Measurements from ENCODE around the gene ATL3.
A peak's percentile ranks its signal among the peaks of the same experiment; 100 is the strongest.

The ATL3 gene

GRCh38 chr11:63598556-63598955, 72.6 kb downstream of the ATL3 start:
- no peak for TF ChIP-seq CTCF (IDR thresholded peaks at IDR 0.05; ENCODE audit: control extremely low read depth, extremely low read depth, low read depth, missing control alignments)
- no peak for DNase-seq (ENCODE audit: extremely low spot score)
- POLR2A ChIA-PET = no interaction called here
- CTCF ChIA-PET = no interaction called here

- CTCF ChIA-PET = interaction anchor here (1.9 kb wide), 1 partner anchor 28 kb away, joined by 3 read pairs; no protein-coding TSS in a partner anchor
- no peak for DNase-seq (ENCODE audit: extremely low spot score)
- POLR2A ChIA-PET = no interaction called here
- no peak for TF ChIP-seq CTCF (IDR thresholded peaks at IDR 0.05; ENCODE audit: control extremely low read depth, extremely low read depth, low read depth, missing control alignments)
Observed at GRCh38 chr11:63595296-63595695, 75.9 kb downstream of the ATL3 start.

DNA sequence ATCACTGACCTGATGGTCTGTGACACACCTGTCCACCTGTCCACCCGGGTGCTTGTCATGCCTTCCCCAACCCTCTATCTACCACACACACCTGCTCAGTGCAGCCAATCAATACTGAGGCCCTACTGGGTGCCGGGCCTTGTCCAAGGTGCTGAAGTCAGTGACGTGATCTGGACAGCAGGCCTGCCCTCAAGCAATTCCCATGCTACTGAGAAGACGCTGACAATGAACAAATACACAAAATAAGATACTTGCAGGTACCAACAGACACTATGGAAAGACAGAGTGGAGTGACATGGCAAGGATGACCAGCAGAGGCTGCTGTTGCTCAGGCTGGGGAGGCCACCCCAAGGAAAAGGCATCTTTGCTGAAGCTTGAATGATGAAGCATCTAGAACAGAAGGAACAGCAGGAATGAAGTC, 78.2 kb downstream of the ATL3 start:
- ChIA-PET CTCF (interaction anchor here (0.7 to 2.6 kb wide), 4 partner anchors 8 to 36 kb away, joined by 3 to 9 read pairs (median 3); no protein-coding TSS in a partner anchor), POLR2A (no interaction called here)
- TF ChIP-seq CTCF (IDR thresholded peaks at IDR 0.05; ENCODE audit: control extremely low read depth, extremely low read depth, low read depth, missing control alignments) = peak; percentile 63
- DNase-seq (ENCODE audit: extremely low spot score) = no peak

- TF ChIP-seq CTCF (IDR thresholded peaks at IDR 0.05; ENCODE audit: control extremely low read depth, extremely low read depth, low read depth, missing control alignments) = no peak
- DNase-seq (ENCODE audit: extremely low spot score) = no peak
- POLR2A ChIA-PET = no interaction called here
- CTCF ChIA-PET = interaction anchor here (1.5 kb wide), 1 partner anchor 12 kb away, joined by 3 read pairs; no protein-coding TSS in a partner anchor
Observed at GRCh38 chr11:63590024-63590788, 81.0 kb downstream of the ATL3 start.

DNA sequence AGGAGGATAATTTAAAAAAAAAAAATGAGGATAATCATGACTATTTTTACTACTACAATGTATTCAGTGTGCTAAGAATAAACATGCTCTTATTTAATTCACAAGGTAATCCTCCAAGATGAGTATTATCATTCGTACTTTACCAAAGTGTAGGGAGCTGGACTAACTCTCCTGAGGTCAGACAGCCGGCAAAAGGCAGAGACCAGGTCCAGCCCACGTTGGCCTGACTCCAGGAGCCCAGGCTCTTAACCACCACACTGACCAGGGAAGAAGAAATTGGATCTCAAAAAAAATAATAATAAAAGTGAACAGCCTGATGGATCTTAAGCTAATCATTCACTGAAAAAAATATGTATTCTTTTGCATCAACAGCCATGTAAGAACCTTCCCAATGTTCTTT, 82.2 kb downstream of the ATL3 start:
- POLR2A ChIA-PET = no interaction called here
- CTCF ChIA-PET = interaction anchor here (0.7 to 1.1 kb wide), 2 partner anchors 12 to 52 kb away, joined by 3 read pairs; partner anchors contain the start of gene PLAAT4
- no peak for TF ChIP-seq CTCF (IDR thresholded peaks at IDR 0.05; ENCODE audit: control extremely low read depth, extremely low read depth, low read depth, missing control alignments)
- DNase-seq (ENCODE audit: extremely low spot score) = no peak

DNA sequence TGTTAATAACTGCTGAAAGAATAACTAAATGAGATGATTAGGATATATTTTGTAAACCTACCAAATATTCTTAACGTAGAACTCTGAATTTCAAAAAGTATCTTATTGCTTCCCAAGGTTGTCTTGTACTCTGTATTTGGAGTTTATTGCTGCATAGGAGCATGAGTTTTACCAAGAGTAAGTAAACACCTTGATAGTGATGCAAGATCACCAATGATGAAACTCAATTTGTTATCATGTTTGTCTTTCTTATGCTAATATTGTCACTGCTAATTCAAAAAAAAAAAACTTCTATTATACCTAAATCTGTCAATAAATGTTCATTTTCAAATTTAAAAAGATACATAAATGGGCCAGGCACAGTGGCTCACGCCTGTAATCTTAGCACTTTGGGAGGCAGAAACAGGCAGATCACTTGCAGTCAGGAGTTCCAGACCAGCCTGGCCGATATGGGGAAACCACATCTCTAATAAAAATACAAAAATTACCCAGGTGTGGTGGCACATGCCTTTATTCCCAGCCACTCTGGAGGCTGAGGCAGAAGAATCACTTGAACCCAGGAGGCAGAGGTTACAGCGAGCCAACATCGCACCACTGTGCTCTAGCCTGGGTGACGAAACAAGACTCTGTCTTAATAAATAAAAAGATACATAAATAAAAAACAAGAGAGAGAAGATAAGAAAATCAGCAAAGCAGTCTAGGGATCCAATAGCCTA, 84.6 kb downstream of the ATL3 start:
- no peak for TF ChIP-seq CTCF (IDR thresholded peaks at IDR 0.05; ENCODE audit: control extremely low read depth, extremely low read depth, low read depth, missing control alignments)
- ChIA-PET CTCF (no interaction called here), POLR2A (no interaction called here)
- DNase-seq (ENCODE audit: extremely low spot score) = no peak
